Lower leg skin (tissue), 4 donors: ENCODE measurements around the gene INPP5D. TPM values are rescaled to one million over a fixed set of nuclear protein-coding genes. Genes with fewer than 3 reads are reported as not detected.

ENCODE experiments used
- DNase-seq, 2 donors: peaks; one replicate each; pipeline ENCODE4 v3.0.0-alpha.2; 2019; ENCODE audit warnings: low spot score in 2 of 2
- H3K4me3 ChIP-seq: fragments of 200-600 bp; sonication (generic); 2 replicates; pipeline ENCODE4 v1.5.1; 2017; ENCODE audit warnings: mild to moderate bottlenecking, low read depth; ENCODE audit not compliant: poor library complexity, severe bottlenecking
- POLR2A ChIP-seq, 2 donors: fragments of 450-650 bp; IDR thresholded peaks; one replicate each; pipeline ENCODE4 v1.6.1; 2016 to 2017; ENCODE audit warnings: antibody characterized with exemption in 2 of 2, mild to moderate bottlenecking in 1 of 2, moderate library complexity in 1 of 2
- WGBS, 2 donors: methylation state at CpG; one replicate each; pipeline ENCODE4 v1.1.5; 2018; 5-methylcytosine and 5-hydroxymethylcytosine counted together
- intact Hi-C: fragments of 100-400 bp; cut with DNase I; formaldehyde crosslinking; loops from one replicate; pipeline ENCODE4 v1.15.0; 2023; ENCODE audit warnings: low total_unique reads
- total RNA-seq, 4 donors: library from RNA; depleted of rRNA; stranded (reverse); fragments of >200 nt; gene quantifications; one replicate each; pipeline ENCODE4 v1.1.0, GENCODE V29; 2016
- TF ChIP-seq, protein P1 (sequence below), 3 donors: fragments of 450-650 bp; IDR thresholded peaks; one replicate each; pipeline ENCODE4 v1.5.1; 2016; ENCODE audit warnings: antibody characterized with exemption in 3 of 3, mild to moderate bottlenecking in 3 of 3, moderate library complexity in 2 of 3

The INPP5D gene
- total RNA-seq, 4 donors from 2014 or later = 8.6 to 15.0 (median 13.0) TPM

DNA sequence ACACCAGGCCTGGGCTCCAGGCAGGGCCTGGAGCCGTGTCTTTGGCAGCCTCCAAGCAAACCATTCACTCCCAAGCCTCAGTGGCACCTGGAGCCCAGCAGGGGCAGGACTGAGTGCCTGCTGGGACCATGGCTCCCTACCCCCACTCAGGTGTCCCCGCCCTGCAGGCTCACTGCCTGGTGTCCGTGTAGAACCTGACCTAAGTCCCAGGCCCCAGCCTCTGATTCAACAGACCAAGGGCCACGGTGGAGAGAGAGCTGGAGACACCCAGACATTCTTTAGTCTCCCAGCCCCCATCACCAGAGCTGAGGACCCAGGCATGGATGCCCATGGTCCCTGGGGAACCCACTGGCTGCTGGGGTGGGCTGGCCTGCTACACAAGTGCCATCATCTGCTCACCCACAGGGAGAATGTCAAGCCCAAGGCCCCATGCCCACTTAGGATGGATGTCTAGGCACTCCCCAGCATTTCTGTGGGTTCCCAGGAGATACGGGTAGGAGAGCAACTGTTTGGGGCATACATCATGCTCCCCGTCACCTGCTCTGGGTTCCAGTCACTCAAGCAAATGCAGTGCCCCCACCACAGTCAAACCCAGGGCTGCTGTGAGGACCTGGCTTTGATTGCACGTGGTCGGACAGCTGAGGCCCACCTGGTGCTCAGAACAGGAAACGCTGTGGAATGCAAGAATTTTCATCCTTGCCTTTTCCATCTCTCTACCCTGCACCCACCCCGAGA lies 148.4 kb downstream of the INPP5D start:
- WGBS, 2 donors = 82 to 89% methylated on average over 10 of the region's 10 CpGs
- intact Hi-C loops = no loop called here
- H3K4me3 ChIP-seq = no peak overlapping the region
- DNase-seq = no peak
- no peak for TF ChIP-seq POLR2A (IDR thresholded peaks at IDR 0.05)
- TF ChIP-seq, protein P1, sequence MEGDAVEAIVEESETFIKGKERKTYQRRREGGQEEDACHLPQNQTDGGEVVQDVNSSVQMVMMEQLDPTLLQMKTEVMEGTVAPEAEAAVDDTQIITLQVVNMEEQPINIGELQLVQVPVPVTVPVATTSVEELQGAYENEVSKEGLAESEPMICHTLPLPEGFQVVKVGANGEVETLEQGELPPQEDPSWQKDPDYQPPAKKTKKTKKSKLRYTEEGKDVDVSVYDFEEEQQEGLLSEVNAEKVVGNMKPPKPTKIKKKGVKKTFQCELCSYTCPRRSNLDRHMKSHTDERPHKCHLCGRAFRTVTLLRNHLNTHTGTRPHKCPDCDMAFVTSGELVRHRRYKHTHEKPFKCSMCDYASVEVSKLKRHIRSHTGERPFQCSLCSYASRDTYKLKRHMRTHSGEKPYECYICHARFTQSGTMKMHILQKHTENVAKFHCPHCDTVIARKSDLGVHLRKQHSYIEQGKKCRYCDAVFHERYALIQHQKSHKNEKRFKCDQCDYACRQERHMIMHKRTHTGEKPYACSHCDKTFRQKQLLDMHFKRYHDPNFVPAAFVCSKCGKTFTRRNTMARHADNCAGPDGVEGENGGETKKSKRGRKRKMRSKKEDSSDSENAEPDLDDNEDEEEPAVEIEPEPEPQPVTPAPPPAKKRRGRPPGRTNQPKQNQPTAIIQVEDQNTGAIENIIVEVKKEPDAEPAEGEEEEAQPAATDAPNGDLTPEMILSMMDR (IDR thresholded peaks at IDR 0.05) = no peak

DNA sequence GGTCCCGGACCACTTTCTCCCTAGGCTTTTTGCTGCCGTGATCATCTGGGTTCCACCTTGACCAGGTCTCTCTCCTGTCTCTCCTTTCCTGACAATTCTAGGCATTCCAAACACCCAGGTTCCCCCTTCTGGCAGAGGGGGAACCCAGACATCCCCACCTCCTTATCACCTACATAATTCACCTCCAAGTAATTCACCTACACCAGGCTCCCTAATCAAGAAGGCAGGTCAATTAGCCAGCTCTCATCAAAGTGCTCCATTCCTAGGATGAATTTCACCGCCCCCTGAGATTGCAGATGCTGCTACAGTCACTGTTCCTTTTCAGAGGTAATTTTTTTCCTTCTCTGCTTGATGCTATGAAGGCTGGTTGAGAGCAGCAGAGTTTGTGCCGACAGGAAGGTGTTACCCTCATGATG lies 149.0 kb downstream of the INPP5D start:
- DNase-seq = no peak
- WGBS, 2 donors = 66 to 71% methylated on average over 4 of the region's 4 CpGs
- no peak overlapping the region for H3K4me3 ChIP-seq
- no peak for TF ChIP-seq POLR2A (IDR thresholded peaks at IDR 0.05)
- TF ChIP-seq, protein P1 (IDR thresholded peaks at IDR 0.05) = no peak
- intact Hi-C loops = no loop called here

GRCh38 chr2:233209533-233210171 lies 149.5 kb downstream of the INPP5D start:
- no peak overlapping the region for H3K4me3 ChIP-seq
- no peak for DNase-seq
- TF ChIP-seq, protein P1 (IDR thresholded peaks at IDR 0.05) = no peak
- TF ChIP-seq POLR2A (IDR thresholded peaks at IDR 0.05) = no peak
- WGBS, 2 donors = 34 to 39% methylated on average over 10 of the region's 10 CpGs
- intact Hi-C loops = no loop called here

DNA sequence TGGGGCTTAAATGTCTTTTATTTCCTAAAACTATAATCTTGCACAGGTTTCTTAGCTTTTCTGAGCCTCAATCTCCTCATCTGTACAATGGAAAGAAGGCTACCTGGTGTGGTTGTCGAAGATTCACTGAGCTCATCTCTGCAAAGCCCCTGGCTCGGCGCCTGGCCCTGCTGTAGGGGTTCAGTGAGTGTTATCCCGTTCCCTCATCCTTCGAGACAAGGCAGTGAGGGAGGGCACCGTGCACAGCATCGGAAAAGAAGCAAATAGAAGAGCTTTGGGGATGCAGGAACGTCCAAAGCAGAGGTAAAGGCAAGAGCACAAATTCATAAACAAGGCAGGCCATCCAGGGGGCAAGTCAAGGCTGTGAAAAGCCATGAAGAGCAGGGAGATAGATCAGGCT lies 150.1 kb downstream of the INPP5D start:
- intact Hi-C loops = no loop called here
- no peak for TF ChIP-seq POLR2A (IDR thresholded peaks at IDR 0.05)
- TF ChIP-seq, protein P1 (IDR thresholded peaks at IDR 0.05) = no peak
- 85 to 90% methylated on average over 8 of the region's 8 CpGs for WGBS, 2 donors
- DNase-seq = no peak
- H3K4me3 ChIP-seq = no peak overlapping the region

GRCh38 chr2:233210843-233211547 lies 150.9 kb downstream of the INPP5D start:
- intact Hi-C loops = no loop called here
- 52 to 55% methylated on average over 18 of the region's 18 CpGs for WGBS, 2 donors
- TF ChIP-seq, protein P1 (IDR thresholded peaks at IDR 0.05) = no peak
- peak; percentile 44 to 90 for DNase-seq
- no peak overlapping the region for H3K4me3 ChIP-seq
